OCI-LY1 (cell line): Measurements from ENCODE around the gene COA3.

Experiments used
- EZH2 ChIP-seq: fragments of 200-600 bp; sonication (generic), shearing (Covaris generic); IDR thresholded peaks from 2 replicates; pipeline ENCODE4 v1.8.0; 2017; ENCODE audit warnings: borderline replicate concordance, mixed run types, mild to moderate bottlenecking, antibody characterized with exemption, low read length, moderate library complexity, mixed read lengths
- TF ChIP-seq, protein P1 (sequence below): fragments of 200-600 bp; sonication (generic), shearing (Covaris generic); IDR thresholded peaks from 2 replicates; pipeline ENCODE4 v1.5.1; 2017; ENCODE audit warnings: mild to moderate bottlenecking, antibody characterized with exemption, low read length, moderate library complexity, mixed read lengths

DNA sequence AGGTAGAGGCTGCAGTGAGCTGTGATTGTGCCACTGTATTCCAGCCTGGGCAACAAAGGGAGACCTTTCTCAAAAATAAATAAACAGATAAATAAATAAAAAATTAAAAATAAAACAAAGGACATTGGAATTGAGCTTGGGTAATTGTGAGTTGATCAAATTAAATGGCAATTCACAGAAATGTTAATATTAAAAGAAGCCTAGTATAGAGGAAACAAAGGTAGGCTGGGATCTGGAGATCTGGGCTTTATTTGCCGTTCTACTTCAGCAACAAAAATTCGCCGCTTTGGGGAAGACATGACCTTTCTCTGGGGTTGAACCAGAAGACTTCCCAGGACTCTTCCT lies 25.6 kb downstream of the COA3 start:
- TF ChIP-seq, protein P1, sequence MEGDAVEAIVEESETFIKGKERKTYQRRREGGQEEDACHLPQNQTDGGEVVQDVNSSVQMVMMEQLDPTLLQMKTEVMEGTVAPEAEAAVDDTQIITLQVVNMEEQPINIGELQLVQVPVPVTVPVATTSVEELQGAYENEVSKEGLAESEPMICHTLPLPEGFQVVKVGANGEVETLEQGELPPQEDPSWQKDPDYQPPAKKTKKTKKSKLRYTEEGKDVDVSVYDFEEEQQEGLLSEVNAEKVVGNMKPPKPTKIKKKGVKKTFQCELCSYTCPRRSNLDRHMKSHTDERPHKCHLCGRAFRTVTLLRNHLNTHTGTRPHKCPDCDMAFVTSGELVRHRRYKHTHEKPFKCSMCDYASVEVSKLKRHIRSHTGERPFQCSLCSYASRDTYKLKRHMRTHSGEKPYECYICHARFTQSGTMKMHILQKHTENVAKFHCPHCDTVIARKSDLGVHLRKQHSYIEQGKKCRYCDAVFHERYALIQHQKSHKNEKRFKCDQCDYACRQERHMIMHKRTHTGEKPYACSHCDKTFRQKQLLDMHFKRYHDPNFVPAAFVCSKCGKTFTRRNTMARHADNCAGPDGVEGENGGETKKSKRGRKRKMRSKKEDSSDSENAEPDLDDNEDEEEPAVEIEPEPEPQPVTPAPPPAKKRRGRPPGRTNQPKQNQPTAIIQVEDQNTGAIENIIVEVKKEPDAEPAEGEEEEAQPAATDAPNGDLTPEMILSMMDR: no peak
- no peak for TF ChIP-seq EZH2
